Progenitor cell of endocrine pancreas (in vitro differentiated cells): ENCODE results near the gene TOM1L2. TPM values are rescaled to one million over a fixed set of nuclear protein-coding genes. Genes with fewer than 3 reads are reported as not detected.

Experiments
- DNase-seq: peaks from one replicate; pipeline ENCODE4 v3.0.0; 2021; ENCODE audit warnings: low spot score; ENCODE audit not compliant: unreplicated experiment
- H3K27ac Mint-ChIP-seq: 2 replicates; pipeline ENCODE4 v1.8.0; 2021; ENCODE audit warnings: mild to moderate bottlenecking, moderate library complexity, mixed read lengths
- H3K27me3 Mint-ChIP-seq: 2 replicates; pipeline ENCODE4 v1.8.0; 2021; ENCODE audit warnings: mixed read lengths
- H3K36me3 Mint-ChIP-seq: 2 replicates; pipeline ENCODE4 v1.8.0; 2022; ENCODE audit warnings: mixed read lengths; ENCODE audit not compliant: insufficient read depth
- H3K4me1 Mint-ChIP-seq: 2 replicates; pipeline ENCODE4 v1.8.0; 2021; ENCODE audit warnings: low read depth, mixed read lengths
- H3K4me3 Mint-ChIP-seq: 2 replicates; pipeline ENCODE4 v1.8.0; 2021; ENCODE audit warnings: low read depth, mild to moderate bottlenecking, moderate library complexity, mixed read lengths
- H3K9me3 Mint-ChIP-seq: 2 replicates; pipeline ENCODE4 v1.8.0; 2021; ENCODE audit warnings: low read depth, mixed read lengths
- CTCF ChIP-seq: fragments of 200-600 bp; sonication (generic); IDR thresholded peaks from one replicate; pipeline ENCODE4 v1.5.0; 2021; ENCODE audit warnings: antibody characterized with exemption, mild to moderate bottlenecking; ENCODE audit not compliant: unreplicated experiment
- total RNA-seq: library from RNA; stranded (reverse); gene quantifications from 2 replicates; pipeline ENCODE4 v1.2.1, GENCODE V29; 2021

Gene TOM1L2
- total RNA-seq, 1 donor from 2014 or later, result 29.4 TPM

DNA sequence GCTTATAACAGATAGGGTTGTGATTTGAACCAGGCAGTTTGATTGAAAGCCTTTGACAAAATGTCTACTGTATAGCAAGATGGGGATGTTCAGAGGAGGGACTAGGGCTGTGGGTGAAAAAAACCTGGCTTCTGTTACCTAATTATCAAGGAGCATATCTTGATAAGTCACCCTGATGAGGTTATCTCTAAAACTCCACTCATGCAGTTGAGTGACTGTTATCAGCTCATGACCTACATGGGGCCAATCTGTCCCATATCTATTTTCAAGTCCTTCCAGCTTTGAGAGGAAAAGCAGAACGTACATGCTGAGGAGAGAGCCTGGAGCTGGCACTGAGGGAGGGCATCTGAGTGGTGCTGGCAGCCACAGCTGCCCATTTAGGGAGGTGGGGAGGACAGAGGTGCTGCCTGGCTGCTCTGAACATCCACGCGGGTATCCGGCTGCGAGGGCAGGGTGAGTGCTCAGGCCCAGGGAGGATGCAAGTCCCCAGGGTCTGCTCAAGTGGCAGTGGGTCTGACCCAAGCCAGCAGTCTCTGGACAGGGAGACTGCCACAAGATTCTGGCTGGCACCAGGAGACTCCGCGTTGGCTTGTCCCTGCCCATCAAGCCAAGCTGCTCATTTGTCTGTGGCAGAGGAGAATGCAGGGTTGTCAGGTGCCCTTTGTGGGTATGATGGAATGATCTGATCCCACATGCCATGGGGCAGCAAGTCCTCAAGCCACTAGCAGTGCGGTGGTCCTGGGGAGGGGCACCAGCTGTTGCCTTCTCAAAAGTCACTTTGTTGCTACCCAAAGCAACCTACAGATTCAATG is 37.6 kb upstream of the TOM1L2 start:
- no peak overlapping the region for H3K4me3 Mint-ChIP-seq
- peak overlapping the region; percentile 41 for H3K27ac Mint-ChIP-seq
- H3K27me3 Mint-ChIP-seq, result peaks cover 3% of the 10 kb centered on the region
- H3K4me1 Mint-ChIP-seq, result peaks cover 1% of the 10 kb centered on the region
- H3K36me3 Mint-ChIP-seq, result peaks cover 19% of the 10 kb centered on the region
- TF ChIP-seq CTCF, result no peak
- no peaks in the 10 kb centered on the region for H3K9me3 Mint-ChIP-seq
- DNase-seq, result no peak

GRCh38 chr17:18008496-18009268 is 36.5 kb upstream of the TOM1L2 start:
- Mint-ChIP-seq H3K27me3 (peaks cover 3% of the 10 kb centered on the region), H3K4me1 (peaks cover 1% of the 10 kb centered on the region), H3K27ac (no peak overlapping the region), H3K36me3 (peaks cover 19% of the 10 kb centered on the region), H3K4me3 (no peak overlapping the region), H3K9me3 (no peaks in the 10 kb centered on the region)
- no peak for DNase-seq
- TF ChIP-seq CTCF, result no peak

DNA sequence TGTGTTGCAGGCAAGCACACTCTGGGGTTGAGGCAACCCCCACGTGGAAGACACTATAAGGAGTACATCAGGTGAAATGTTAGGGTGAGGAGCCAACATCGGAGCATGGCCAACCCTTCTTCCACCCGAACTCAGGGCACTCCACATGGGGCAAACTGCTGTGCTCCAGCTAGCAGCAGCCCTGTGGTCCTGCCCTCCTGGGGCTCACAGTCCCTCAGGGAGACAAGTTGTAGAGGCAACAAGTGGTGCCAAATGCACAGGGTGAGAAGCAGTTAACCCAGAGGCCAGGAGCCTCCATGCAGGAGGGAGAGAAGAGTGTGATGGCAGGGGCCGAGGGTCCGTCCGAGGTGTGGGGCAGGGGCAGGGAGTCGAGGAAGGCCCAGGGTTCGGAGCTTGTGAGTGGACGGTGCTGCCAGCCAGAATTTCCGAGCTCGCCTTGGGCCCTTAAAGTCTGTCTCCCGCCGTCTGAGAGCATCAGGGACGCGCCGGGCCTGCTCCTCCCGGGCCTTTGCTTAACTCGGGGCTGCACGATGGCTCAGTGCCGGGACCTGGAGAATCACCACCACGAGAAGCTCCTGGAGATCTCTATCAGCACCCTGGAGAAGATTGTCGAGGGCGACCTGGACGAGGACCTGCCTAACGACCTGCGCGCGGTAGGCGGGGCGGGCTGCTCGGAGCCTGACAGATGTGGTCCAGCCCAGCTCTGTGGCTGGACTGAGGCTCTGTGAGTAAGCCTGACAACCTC is 34.5 kb upstream of the TOM1L2 start:
- H3K27me3 Mint-ChIP-seq, result peaks cover 3% of the 10 kb centered on the region
- no peak overlapping the region for H3K4me3 Mint-ChIP-seq
- H3K36me3 Mint-ChIP-seq, result peaks cover 15% of the 10 kb centered on the region
- peaks cover 3% of the 10 kb centered on the region for H3K4me1 Mint-ChIP-seq
- no peak for TF ChIP-seq CTCF
- no peak for DNase-seq
- H3K9me3 Mint-ChIP-seq, result no peaks in the 10 kb centered on the region
- no peak overlapping the region for H3K27ac Mint-ChIP-seq

DNA sequence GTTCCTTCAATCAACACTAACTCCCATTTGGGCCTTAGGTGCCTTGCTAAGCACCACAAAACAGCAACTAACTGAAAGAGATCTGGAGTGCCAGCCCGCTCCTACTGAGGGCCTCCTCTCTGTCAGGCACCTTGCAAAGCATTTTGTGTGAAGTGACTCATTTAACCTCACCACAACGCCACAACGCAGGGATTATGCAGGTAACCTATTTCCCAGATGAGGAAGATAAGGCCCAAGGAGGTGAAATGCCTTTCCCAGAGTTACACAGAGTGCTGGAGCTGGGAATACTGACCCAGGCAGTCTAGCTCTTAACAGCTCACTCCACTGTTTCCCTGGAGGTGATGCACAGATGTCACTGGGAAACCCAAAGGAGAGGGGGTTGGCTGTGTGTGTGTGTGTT is 33.3 kb upstream of the TOM1L2 start:
- H3K4me1 Mint-ChIP-seq, result peaks cover 3% of the 10 kb centered on the region
- DNase-seq, result no peak
- H3K27me3 Mint-ChIP-seq, result peaks cover 3% of the 10 kb centered on the region
- H3K9me3 Mint-ChIP-seq, result no peaks in the 10 kb centered on the region
- H3K36me3 Mint-ChIP-seq, result peaks cover 13% of the 10 kb centered on the region
- H3K27ac Mint-ChIP-seq, result no peak overlapping the region
- H3K4me3 Mint-ChIP-seq, result no peak overlapping the region
- TF ChIP-seq CTCF, result no peak

GRCh38 chr17:18004884-18005305 is 32.7 kb upstream of the TOM1L2 start:
- Mint-ChIP-seq H3K27ac (no peak overlapping the region), H3K4me1 (peaks cover 3% of the 10 kb centered on the region), H3K4me3 (no peak overlapping the region), H3K27me3 (peaks cover 3% of the 10 kb centered on the region), H3K36me3 (peaks cover 9% of the 10 kb centered on the region), H3K9me3 (no peaks in the 10 kb centered on the region)
- TF ChIP-seq CTCF, result peak; percentile 51
- DNase-seq, result no peak
